Measurements from ENCODE around the gene NUDT21.

Gene NUDT21

GRCh38 chr16:56460101-56460500 lies 9.0 kb upstream of the NUDT21 start:
- no peak for DNase-seq

GRCh38 chr16:56457927-56458470 lies 6.9 kb upstream of the NUDT21 start:
- DNase-seq = no peak

- DNase-seq = no peak
Measured at GRCh38 chr16:56451753-56452689, 889 bp upstream of the NUDT21 start.

GRCh38 chr16:56450275-56450985 lies 702 bp downstream of the NUDT21 start:
- DNase-seq = no peak

GRCh38 chr16:56448005-56448404 lies 3.1 kb downstream of the NUDT21 start:
- DNase-seq = no peak

GRCh38 chr16:56447286-56447685 lies 3.8 kb downstream of the NUDT21 start:
- no peak for DNase-seq

- DNase-seq = no peak
Measured at GRCh38 chr16:56438038-56438437, 13.1 kb downstream of the NUDT21 start.

GRCh38 chr16:56436258-56436657 lies 14.9 kb downstream of the NUDT21 start:
- DNase-seq = no peak

- DNase-seq = no peak
Measured at GRCh38 chr16:56428091-56428490, 23.0 kb downstream of the NUDT21 start.

GRCh38 chr16:56426585-56426984 lies 24.5 kb downstream of the NUDT21 start:
- no peak for DNase-seq

- no peak for DNase-seq
Measured at GRCh38 chr16:56425439-56425832, 25.7 kb downstream of the NUDT21 start, which contains the start of gene AMFR. Gene AMFR, minus strand, starts transcription at chr16:56425545. Its CDS starts 218 bp downstream, at chr16:56425327.

GRCh38 chr16:56424791-56425438 lies 26.2 kb downstream of the NUDT21 start:
- DNase-seq = no peak

- DNase-seq = no peak
Measured at GRCh38 chr16:56424404-56424764, 26.7 kb downstream of the NUDT21 start.

GRCh38 chr16:56423584-56424403 lies 27.3 kb downstream of the NUDT21 start:
- peak; percentile 26 for DNase-seq

- DNase-seq = no peak
Measured at GRCh38 chr16:56422896-56423441, 28.2 kb downstream of the NUDT21 start.

- DNase-seq = no peak
Measured at GRCh38 chr16:56421976-56422669, 29.0 kb downstream of the NUDT21 start.

GRCh38 chr16:56421313-56421712 lies 29.8 kb downstream of the NUDT21 start:
- DNase-seq = no peak

- no peak for DNase-seq
Measured at GRCh38 chr16:56420613-56421012, 30.5 kb downstream of the NUDT21 start.

- DNase-seq = no peak
Measured at GRCh38 chr16:56419740-56420548, 31.2 kb downstream of the NUDT21 start.

GRCh38 chr16:56417138-56417537 lies 34.0 kb downstream of the NUDT21 start:
- no peak for DNase-seq
